GM18519 (cell line): Measurements from ENCODE around the gene MOB2.

ENCODE experiments used
- ATAC-seq: cut with Tn5 transposase; IDR thresholded peaks from one replicate; pipeline ENCODE4 v1.9.1; 2021; ENCODE audit warnings: mild to moderate bottlenecking, moderate library complexity; ENCODE audit not compliant: unreplicated experiment, low FRiP score

Gene MOB2

DNA sequence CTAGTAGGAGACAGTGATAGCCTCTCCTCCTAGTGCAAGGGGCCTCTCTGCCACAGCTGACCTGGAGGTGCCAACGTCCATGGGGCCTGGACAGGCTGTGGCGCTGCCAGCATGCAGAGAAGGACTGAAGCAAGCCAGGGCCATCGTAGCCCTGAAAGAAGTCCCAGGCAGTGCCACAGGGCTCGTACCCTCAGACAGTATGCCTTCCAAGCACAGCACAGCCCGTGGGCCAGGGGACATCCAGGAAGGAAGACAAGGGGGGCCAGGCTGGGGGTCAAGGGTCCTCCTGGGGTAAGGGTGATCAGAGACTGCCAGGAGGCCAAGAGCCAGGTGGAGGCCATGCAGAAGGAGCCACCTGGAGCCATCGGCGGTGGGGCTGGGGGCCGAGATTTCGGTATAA, 20.4 kb upstream of the MOB2 start:
- no peak for ATAC-seq

DNA sequence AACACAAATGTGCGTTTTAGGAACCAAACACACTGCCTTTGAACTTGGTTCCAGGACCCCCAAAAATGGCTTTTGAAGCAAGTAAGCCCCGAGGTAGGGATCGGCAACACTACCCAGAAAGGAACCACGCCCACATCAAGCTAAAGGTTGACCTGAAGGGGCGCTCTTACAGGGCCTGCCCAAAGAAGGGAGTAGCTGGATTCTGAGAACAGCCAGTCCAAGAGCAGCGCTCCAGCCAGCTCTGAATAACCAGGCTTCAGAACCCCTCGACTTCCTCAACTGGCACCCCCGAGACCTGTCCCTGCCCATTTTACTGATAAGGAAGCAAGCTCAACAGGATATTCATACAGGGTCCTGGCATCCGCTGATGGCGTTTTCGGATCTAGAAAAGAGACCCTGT, 18.9 kb upstream of the MOB2 start:
- ATAC-seq: no peak

DNA sequence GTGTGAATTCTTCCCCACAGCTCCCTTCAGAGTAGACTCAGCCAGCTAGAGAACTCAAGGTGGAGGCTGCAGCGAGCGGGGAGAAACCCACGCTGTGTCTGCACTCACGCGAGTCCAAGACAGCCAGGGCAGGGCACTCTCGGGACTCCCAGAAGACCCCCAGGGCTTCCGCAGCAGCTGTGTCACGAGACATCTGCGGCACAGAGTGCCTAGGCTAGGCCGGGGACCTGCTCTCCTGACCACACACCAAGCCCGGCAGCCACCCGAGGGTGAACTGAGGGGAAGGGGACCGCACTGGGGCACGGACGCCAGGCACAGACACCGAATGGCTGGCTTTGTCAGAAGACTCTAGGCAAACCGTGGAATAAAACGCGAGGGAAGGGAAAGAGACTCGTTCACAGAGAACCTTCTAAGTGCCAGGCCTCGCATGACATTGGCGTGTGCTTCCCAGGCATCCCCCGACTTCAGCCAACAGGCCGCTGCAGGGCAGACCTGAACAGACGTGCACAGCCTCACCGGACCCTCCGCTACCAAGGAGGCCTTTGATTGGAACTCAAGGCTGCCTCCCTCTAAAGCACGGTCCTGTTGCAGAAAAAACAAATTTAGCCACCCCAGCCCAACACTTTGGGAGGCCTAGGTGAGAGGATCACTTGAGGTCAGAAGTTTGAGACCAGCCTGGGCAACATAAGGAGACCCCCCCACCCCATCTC, 18.2 kb upstream of the MOB2 start:
- ATAC-seq: no peak

DNA sequence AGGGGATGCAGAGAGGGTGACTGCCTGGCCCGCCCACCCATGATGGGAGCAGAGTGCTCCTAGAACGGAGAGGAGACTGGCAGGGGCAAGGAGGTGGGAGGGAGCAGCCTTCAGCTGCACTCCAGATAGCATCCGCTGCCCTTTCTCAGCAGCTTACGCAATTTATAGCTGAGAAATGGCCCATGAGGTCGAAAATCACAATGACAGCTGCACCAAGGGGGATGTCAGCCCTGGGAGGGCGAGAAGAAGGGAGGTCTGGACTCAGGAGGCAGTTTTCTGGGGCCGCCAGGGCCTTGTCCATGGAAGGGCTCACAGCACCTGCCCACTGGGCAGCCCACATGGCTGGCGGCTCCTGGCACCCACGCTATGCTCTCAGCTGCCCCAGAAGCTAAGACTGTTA, 17.6 kb upstream of the MOB2 start:
- no peak for ATAC-seq

DNA sequence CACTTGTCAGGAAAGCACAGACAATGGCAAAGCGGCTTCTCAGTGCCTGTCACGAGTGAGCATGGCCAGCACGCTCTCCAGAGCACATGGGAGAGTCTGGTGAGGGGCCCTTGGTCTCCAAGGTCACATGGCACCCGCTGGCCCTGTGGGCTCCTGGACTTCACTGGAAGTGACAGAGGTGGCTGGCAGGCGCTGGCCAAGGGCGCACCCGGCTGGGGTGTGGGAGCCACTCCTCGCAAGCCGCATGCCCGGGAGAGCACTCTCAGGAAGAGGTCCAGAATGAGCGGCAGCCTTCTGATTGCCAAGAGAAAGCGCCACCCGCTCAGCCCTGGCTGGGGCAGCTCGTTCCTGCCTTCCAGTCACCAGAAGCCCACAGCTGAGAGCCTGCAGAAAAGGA, 17.1 kb upstream of the MOB2 start:
- ATAC-seq: no peak

DNA sequence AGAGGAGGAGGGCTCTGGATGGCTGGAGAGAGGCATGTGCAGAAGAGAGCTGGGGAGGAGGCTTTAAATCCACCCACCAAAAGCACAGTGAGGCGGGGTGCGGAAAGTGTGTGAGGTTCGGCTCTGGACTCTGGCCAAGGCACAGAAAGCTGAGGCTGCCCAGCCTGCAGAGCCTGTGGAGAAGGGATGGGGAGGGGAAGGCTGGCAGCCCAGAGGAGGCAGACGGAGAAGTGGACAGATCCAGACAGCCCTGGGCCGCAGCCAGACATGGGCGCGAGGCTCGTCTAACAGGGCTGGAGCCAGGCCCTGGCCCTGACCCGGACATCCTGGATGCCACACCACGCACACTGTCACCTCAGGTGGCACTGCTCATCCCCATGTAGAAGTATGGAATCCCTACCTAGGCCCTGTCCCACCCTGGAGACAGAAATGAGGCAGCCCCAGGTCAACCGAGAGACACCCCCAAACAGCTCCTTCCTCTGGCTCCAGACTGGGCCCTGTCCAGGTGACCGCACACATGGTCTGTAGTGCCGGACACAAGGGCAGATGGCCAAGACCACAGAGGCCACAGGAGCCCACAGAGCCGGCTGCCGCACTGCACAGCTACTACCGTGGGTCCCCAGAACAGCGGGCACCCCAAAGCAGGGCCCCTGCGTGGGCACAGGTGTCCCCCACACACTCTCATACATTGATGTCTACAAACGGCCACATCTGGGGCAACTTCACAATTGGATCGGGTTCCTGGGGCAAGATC, 16.6 kb upstream of the MOB2 start:
- ATAC-seq: no peak

DNA sequence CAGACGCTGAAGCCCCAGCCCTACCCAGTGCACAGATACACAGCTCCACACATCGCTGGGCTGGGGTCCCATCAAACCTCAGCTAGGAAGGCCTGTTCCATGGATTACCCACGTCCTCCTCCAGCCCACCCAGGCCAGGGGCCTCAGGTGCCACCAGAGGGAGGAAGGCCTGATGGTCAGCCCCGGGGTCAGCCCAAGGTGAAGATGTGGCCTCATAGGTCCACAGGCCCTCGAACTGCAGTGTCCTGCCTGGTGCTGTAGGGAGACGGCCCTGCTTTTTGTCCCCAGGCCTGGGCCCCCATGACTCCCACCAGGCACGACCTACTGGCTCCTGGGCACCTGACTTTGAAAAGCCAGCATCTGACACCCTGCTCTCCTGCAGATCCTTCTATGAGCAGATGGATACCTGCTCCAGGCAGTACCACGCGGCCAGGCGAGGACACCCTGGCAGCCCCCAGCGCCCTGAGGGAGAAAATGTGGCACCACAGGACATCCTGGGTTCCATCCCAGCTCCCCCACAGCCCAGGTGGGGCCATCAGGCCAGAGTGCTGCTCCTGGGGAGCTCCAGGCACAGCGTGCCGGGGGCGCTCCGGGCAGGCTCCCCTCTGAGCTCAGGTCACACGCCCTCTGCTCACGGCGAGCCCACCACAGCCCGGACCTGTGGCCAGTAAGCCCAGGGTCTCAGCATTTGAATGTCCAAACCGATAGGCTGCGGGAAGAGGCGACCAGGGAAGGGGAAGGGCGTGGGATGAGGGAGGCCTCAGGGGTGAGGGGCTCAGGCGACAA, 15.8 kb upstream of the MOB2 start:
- no peak for ATAC-seq

DNA sequence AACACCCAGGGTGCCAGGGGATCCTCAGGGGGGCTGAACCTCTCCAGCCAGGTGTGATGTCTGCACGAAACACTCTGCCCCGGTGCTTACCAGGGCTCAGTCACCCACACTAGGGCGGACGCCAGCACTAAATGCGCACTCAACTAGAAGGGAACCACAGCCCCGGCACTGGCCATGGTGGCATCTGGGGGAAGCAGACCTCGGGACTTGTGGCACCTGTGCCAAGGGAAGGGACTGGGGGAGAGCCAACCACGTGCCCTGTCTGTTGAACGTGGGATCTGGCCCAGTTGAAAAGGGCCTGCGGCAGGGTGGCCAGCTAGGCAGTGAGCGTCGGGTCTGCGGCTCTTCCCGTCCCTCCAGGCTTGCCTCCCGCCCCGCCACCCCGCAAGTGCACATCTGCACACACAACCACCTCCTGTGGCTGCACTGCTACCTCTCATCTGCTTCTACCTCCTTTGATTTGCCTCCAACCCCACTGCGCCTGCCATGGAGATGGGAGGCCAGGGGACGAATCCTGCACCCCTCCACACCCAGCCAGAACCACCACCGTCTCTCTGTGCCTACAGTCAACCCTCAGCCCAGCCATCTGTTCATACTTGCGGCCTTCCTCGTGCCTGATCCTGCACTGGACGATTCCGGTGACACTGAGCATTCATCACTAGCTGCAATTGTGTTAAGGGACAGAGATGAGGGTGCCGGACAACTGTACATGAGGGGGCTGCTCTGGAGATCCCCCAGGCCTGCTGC, 15.0 kb upstream of the MOB2 start:
- no peak for ATAC-seq

DNA sequence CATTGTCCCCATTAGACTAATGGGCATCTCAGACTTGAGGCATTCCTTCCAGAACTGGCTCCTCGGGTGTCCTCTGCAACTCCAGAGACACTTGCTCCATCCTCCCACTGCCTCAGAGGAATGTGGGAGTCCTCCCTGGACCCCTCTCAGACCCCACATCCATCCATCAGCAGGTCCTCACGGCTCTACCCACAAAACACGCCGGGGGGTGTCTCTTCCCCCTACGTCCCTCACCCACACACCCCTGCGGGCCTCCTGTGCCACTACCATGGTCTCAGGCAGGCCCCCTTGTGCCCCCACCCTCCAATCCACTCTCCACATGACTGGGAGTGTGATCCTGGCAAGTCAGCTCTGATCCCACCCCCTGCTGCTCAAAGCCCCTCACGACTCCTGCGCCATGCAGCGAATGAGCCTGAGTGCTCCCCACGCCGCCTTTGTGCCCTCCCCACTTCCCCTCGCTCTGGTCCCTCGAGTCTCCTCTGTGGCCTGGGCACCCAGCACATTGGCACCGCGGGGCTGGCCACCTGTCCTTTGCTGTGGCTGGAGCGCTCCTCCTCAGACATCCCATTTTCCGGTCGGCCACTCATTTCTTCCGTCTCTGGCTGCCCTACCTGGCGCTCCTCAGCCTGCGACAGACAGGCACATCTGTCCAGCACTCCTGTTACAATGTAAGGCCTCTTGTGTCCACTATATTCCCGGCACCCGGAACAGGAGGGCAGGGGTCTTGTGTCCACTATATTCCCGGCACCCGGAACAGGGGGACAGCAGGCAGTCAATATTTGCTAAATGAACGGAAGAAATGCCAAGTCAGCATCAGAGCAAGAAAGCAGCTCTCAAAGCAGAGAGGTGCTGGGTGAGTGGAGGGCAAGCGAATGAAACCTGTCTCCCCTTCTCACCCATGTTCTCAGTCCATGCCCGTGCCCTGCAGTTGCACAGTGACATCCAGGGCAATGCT, 14.2 kb upstream of the MOB2 start:
- no peak for ATAC-seq

DNA sequence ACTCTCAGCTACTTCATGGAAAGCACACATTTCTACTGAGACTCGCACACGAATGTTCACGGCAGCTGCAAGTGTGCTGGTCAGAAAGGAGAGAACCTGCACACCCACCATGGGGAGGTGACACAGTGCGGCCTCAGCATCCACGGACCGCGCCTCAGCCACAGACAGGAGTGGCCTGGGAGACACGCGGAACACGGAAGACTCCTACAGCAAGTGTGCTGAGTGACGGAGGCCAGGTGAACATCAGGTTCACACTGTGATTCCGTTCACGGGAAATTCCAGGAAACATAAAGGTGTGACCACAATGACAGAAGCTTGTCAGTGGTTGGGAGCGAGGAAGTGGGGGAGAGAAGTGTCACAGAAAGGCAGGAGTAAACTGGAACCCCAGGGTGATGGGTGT, 13.3 kb upstream of the MOB2 start:
- no peak for ATAC-seq

DNA sequence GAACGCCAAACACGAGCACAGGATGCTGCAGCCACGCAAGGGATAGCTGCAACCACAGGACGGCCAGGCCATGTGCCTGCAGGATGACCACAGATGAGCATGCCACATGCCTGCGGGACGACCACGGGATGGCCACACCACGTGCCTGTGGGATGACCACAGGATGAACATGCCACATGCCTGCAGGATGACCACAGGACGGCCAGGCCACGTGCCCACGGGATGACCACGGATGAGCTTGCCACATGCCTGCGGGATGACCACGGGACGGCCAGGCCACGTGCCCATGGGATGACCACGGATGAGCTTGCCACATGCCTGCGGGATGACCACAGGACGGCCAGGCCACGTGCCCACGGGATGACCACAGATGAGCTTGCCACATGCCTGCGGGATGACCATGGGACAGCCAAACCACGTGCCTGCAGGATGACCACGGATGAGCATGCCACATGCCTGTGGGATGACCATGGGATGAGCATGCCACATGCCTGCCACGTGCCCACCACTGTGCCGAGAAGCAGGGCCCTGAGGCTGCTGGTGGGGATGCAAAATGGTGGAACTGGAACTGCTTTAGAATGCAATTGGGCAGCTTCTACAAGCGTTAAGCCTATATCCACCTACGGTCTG, 12.8 kb upstream of the MOB2 start:
- no peak for ATAC-seq

DNA sequence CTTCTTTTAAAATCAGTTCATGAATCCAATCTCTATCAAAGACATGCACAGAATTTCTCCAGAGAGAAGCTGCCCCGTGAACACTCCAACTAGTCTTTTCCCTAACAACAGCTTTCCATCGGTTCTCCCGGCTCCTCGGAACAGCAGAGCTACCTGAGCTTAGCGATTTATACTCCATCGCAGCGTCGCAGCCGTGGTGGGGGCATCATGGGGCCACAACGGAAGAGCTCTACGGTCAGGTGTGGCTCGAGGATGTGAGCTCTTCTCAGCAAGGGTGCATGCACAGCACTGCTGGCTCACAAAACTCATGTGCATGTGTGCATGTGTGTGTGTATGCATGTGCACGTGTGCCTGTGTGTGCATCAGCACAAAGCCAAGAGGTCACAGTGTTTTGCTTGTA, 11.7 kb upstream of the MOB2 start:
- no peak for ATAC-seq

DNA sequence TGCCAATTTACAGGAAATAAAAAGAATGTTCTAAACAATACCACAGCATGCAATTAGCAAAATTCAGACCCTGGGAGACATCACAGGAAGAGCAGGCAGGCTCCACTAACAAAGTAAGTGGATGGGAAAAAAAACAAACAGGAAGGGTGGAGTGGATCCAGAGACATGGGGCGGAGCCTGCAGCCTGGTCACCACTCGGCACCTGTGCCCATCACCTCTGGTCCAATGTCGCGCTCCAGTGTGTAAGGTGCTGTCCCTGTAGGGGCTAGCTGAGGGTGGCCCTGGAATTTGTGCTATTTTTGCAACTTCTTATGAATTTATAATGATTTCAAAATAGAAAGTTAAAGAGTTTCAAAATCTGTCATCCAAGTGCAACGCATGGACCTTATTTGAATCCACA, 11.0 kb upstream of the MOB2 start:
- no peak for ATAC-seq

DNA sequence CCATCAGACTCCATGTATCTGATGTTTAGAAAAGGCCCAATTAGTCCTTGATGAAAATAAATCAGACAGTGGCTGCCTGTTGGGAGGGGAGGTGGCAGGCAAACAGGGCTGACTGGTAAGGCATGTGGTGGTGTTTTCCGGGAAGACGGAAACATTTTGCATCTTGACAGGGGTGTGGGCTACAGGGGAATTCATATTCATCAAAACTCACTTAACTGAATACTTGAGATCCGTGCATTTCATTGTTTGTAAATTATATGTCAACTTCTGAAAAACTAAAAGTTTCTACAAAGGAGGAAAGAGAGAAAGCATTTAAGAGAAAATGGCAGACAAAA, 10.1 kb upstream of the MOB2 start:
- ATAC-seq: no peak

DNA sequence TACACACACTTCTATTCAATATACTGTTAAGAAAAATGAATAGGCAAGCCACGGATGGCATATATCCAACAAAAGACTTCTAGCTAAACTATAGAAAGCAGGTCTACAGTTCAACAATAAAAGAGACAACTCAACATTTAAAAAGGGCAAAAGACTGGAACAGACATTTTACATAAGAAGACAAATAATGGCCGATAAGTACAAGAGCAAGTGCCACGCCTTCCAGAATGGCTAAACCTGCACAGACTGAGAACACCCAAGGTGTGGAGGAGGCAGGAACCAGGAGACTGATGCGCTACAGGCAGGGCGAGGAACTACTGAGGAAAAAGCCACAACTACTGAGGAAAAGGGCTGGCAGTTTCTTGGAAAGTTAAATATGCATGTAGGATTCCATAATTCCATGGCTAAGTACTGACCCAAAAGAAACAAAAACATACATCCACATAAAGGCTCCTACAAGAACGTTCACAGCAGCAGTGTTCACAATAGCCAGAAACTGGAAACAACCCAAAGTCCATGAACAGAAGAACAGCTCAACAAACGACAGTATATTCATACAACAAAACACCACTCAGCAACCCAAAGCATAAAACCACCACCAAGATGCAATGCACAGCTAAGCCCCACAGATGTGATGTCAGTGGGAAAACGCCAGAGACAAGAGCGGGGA, 9.6 kb upstream of the MOB2 start:
- no peak for ATAC-seq

DNA sequence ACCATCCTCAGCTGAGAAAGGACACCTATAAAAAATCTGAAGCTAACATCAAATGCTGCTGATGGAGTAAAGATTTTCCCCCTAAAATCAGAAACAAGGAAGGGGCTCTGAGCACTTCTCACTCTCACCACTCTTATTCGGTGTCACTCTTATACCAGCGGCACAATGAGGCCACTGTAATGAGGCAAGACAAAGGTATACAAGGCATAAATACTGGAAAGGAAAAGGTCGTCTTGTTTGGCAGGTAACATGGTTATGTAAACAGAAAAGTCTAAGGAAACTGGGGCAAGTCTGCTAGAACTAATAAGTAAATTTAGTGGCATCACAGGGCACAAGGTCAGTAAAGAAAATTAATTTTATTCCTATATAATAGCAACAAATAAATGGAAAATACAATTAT, 8.1 kb upstream of the MOB2 start:
- no peak for ATAC-seq

DNA sequence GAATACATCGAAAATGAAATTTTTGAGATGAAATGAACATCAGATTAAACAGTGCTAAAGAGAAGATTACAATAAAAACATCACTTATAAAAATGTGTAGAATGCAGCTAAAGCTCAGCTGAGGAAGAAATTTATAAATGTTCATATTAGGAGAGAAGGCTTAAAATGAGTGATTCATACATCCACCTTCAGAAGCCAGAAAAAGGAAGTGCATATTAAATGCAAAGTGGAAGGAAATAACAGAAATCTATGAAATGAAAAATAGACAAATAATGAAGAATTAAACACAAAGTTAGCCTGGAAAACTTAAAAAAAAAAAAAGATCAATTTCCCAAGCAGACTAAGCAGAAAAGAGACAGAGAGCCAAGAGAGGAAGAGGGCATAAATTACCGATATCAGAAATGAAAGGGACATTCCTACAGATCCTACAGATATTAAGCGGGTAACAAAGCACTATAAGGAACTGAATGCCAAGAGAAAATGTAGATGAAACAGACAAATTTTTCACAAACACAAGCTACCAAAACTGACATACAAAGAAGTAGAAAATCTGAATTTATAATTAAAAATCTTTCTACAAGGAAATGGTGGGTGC, 7.2 kb upstream of the MOB2 start:
- no peak for ATAC-seq

DNA sequence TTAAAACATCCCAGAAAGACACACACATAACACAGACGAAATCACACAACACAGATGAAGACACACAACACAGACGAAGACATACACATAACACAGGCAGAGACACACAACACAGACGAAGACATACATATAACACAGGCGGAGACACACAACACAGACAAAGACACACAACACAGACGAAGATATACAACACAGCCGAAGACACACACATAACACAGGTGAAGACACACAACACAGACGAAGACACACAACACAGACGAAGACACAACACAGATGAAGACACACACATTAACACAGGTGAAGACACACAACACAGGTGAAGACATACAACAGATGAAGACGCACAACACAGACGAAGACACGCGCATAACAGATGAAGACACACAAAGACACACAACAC, 4.8 kb upstream of the MOB2 start:
- no peak for ATAC-seq

DNA sequence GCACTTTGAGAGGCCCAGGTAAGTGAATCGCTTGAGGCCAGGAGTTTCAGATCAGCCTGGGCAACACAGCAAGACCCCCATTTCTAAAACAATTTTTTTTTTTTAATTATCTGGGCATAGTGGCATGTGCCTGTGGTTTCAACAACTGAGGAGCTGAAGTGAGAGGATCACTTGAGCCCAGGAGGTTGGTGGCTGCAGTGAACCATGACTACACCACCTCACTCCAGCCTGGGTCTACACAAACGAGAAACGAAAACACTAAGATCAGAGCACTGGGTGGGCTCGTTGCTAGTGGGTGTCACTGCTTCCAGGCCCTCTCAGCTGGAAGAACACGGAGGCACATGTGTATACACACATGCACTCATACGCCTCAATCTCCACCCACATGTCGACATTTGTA, 4.1 kb upstream of the MOB2 start:
- no peak for ATAC-seq
